Pancreas (tissue), 10 donors: ENCODE results near the gene WNT3A. TPM values are rescaled to one million over a fixed set of nuclear protein-coding genes. Genes with fewer than 3 reads are reported as not detected.

Experiments used
- ATAC-seq, 4 donors: fragments of 200-7000 bp; cut with Tn5 transposase; one replicate each; pipeline versions ENCODE4 v1.8.0 to v1.9.1; 2020; ENCODE audit warnings: mild to moderate bottlenecking in 4 of 4, moderate library complexity in 4 of 4
- DNase-seq, 6 donors: peaks; one replicate each; pipeline ENCODE4 v3.0.0-alpha.2; 2020
- FAIRE-seq: peaks from 2 replicates; lab custom pipeline; 2012; peaks lifted over from hg19 to GRCh38; lab: Jason Lieb, UNC
- H3K27ac ChIP-seq, 4 donors: fragments of 200-600 bp; sonication (generic); 1 replicate in 3 of 4; 2 replicates in 1 of 4; pipeline versions ENCODE4 v1.5.0 to v1.8.0; 2020
- H3K27me3 ChIP-seq, 4 donors: fragments of 200-600 bp; one replicate each; pipeline ENCODE4 v1.8.0; 2021
- H3K36me3 ChIP-seq, 3 donors: fragments of 200-600 bp; sonication (generic) in 1 of 3; one replicate each; pipeline versions ENCODE4 v1.5.0 to v1.8.0; 2020 to 2021
- H3K4me1 ChIP-seq, 3 donors: fragments of 200-600 bp; one replicate each; pipeline ENCODE4 v1.8.0; 2021
- H3K4me3 ChIP-seq, 4 donors: fragments of 200-600 bp; sonication (generic) in 2 of 4; one replicate each; pipeline versions ENCODE4 v1.5.0 to v1.8.0; 2020 to 2021
- H3K9me3 ChIP-seq, 4 donors: fragments of 200-600 bp; one replicate each; pipeline ENCODE4 v1.8.0; 2021
- WGBS, 2 donors: extraction: QIAGEN DNeasy Blood & Tissue Kit; methylation state at CpG; one replicate each; pipeline ENCODE4 v1.1.7; 2013; 5-methylcytosine and 5-hydroxymethylcytosine counted together
- intact Hi-C, 3 donors: fragments of 100-400 bp; cut with DNase I; formaldehyde crosslinking; loops; one replicate each; pipeline versions ENCODE4 v1.11.1 to v1.14.2; 2022
- polyA plus RNA-seq, 2 donors: library from polyadenylated mRNA; stranded (reverse); fragments of 200-250 nt; gene quantifications; one replicate each; pipeline ENCODE4 v1.2.3, GENCODE V29; 2013
- total RNA-seq, 6 donors: library from RNA; stranded (reverse); fragmentation: NEBNext Ultra II Directional in 4 of 6; extraction: Animal tissue kit (Norgen Biotek cat#: 25700) in 4 of 6; gene quantifications; one replicate each; pipeline versions ENCODE4 v1.2.1 to v1.2.4, GENCODE V29; 2021 to 2023
- TF ChIP-seq, protein P1 (sequence below), 4 donors: fragments of 200-600 bp; sonication (generic) in 3 of 4; IDR thresholded peaks; one replicate each; pipeline versions ENCODE4 v1.5.0 to v1.8.0; 2021; ENCODE audit warnings: antibody characterized with exemption in 4 of 4
- donor health status: healthy with polysubstance abuse.
- donor health status: DM: no; HTN: no; CAD: no; lungs with moderate emphysema.
- donor health status: DM: no; HTN: no; CAD: no.
- donor health status: control.
- donor health status: control.
- donor health status: Bipolar disorder and iron deficiency.
- donor health status: DM: yes; HTN: yes; CAD: no.
- donor health status: DM: no; HTN: no; CAD: no.
- donor health status: DM: no; HTN: no; CAD: no.
- donor health status: DM: yes; HTN: yes; CAD: no.

WNT3A gene
- total and polyA plus RNA-seq, 8 donors: 0.08 TPM; not detected in 7

DNA sequence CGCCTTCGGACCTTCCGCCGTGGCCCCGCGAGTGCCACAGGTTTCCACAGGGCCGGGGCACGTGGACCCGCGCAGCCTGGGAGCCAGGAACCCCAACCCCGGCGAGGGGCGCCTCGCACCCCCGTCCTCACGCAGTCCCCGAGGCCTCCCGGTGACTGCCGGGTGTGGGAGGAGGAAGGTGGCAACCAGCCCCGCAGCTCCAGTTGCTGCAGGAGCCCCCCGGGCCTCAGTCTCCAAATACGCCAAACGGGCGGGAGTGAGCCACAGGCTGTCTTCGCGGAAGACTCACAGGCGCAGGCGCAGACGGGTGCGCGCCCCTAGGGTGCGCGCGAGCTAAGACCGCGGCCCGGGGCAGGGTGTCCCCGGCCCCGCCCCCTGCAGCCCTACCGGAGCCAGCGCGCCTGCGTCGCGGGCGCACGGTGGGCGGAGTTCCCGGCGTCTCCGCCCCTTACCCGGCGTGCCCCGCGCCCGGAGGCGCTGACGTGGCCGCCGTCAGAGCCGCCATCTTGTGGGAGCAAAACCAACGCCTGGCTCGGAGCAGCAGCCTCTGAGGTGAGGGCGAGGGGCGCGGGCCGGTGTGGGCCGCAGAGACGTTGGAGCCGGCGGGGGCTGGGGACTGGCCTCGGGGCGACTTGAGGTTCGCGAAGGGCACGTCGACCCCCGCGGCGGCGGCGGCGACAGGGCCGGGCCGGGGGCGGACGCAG lies 75.6 kb downstream of the WNT3A start, which contains the start of gene ARF1:
Gene ARF1 (plus strand): TSS at position 495 of the 704 bp plus-strand sequence. CDS start 14,407 bp downstream, outside the sequence.
- intact Hi-C loops: no loop called here
- ATAC-seq (peak; percentile 88 to 92 (median 92)), FAIRE-seq (no peak), DNase-seq (peak; percentile 88 to 98 (median 96))
- peak within 1 kb of the TSS; percentile 99 for H3K27ac ChIP-seq
- H3K9me3 ChIP-seq: no peaks in the 10 kb centered on the region
- H3K27me3 ChIP-seq: no peaks in the 10 kb centered on the region
- H3K4me1 ChIP-seq: peaks cover 30 to 44% (median 34%) of the 10 kb centered on the region in 3 donors
- 0 to 1% methylated on average over 49 to 87 of the region's 87 CpGs for WGBS, 2 donors
- peak within 1 kb of the TSS; percentile 84 to 96 (median 86) for H3K4me3 ChIP-seq
- TF ChIP-seq, protein P1, sequence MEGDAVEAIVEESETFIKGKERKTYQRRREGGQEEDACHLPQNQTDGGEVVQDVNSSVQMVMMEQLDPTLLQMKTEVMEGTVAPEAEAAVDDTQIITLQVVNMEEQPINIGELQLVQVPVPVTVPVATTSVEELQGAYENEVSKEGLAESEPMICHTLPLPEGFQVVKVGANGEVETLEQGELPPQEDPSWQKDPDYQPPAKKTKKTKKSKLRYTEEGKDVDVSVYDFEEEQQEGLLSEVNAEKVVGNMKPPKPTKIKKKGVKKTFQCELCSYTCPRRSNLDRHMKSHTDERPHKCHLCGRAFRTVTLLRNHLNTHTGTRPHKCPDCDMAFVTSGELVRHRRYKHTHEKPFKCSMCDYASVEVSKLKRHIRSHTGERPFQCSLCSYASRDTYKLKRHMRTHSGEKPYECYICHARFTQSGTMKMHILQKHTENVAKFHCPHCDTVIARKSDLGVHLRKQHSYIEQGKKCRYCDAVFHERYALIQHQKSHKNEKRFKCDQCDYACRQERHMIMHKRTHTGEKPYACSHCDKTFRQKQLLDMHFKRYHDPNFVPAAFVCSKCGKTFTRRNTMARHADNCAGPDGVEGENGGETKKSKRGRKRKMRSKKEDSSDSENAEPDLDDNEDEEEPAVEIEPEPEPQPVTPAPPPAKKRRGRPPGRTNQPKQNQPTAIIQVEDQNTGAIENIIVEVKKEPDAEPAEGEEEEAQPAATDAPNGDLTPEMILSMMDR (IDR thresholded peaks at IDR 0.05): peak in 2 of 4 donors; percentile 13 to 14
- H3K36me3 ChIP-seq: no peaks in the 10 kb centered on the region

DNA sequence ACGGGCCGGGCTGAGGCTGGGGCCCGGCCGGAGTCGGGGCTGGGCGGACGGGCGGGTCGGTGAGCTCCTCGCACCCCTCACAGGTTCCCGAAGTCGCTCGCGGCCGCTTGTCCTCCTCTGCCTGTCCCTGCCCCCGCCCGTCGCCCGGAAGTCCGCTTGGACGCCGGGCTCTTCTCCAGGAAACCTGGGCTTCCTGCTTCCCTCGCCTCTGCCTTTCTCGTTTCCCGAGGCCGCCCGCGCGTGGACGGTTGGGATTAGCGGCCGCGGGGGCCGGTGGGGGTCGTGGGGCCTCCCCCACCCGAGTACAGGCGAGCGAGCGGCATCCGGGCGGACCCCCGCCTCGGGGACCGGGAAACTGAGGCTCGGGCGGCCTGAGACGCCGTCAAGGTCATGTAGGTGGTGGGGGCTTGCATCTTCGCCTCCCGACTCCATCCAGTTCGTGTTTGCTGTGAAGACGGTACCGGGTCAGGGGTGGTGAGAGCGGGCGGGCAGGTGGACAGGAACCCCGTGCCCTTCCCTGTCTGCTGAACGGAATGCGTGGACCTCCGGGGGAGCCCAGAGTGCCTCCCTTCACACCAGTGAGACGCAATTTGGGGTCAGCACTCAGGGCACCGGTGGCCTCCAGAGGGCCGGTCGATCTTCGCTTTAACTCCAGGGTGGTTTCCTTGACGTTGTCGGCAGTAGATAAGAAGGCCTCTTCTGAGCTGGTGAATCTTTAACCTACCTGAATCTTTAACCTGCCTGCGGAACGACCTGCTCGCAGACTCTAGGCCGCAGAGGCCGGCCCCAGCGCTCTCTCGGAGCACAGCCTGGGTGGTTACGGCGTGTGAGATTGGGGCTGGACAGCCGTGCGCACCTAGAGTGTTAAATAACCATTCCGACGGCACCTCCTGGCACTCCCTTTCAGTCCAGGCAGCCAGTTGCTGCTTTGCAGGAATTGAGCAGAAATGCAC lies 76.4 kb downstream of the WNT3A start:
- intact Hi-C loops: no loop called here
- ATAC-seq (peak; percentile 25 to 50 (median 35)), FAIRE-seq (no peak), DNase-seq (peak; percentile 62 to 91 (median 74))
- 0 to 1% methylated on average over 45 to 79 of the region's 79 CpGs for WGBS, 2 donors
- TF ChIP-seq, protein P1 (IDR thresholded peaks at IDR 0.05): no peak
- peaks cover 38 to 53% (median 41%) of the 10 kb centered on the region in 3 donors for H3K4me1 ChIP-seq
- H3K36me3 ChIP-seq: no peaks in the 10 kb centered on the region
- no peaks in the 10 kb centered on the region for H3K27me3 ChIP-seq
- no peaks in the 10 kb centered on the region for H3K9me3 ChIP-seq
- H3K27ac ChIP-seq: peak overlapping the region; percentile 99
- H3K4me3 ChIP-seq: peak overlapping the region; percentile 84 to 96 (median 86)

DNA sequence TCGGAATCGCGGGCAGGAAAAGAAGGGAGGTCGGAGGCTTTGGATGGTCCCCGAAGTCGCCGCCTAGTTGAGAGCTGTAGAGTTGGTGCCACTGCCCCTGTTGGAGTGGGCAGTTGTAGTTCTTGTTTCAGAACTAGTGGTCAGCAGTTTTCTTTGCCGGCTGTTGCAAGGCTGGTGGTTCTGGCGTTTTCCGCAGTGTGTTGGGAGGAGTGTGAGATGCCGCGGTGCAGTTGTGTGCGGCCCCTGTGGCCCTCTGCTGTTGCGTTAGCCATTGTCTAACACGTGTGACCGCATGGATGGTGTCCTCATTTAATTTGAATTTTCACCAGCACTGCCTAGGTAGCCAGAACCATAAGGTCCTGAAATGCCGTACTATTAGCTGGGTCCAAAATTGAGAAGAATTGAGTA lies 77.1 kb downstream of the WNT3A start:
- ATAC-seq (peak in 2 of 4 donors; percentile 6 to 12), DNase-seq (peak in 2 of 6 donors; percentile 33 to 61), FAIRE-seq (no peak)
- Histone ChIP-seq H3K27me3 (no peaks in the 10 kb centered on the region), H3K4me3 (peak overlapping the region; percentile 84 to 96 (median 86)), H3K9me3 (no peaks in the 10 kb centered on the region), H3K4me1 (peaks cover 45 to 59% (median 48%) of the 10 kb centered on the region in 3 donors), H3K36me3 (no peaks in the 10 kb centered on the region), H3K27ac (peak overlapping the region; percentile 99)
- WGBS, 2 donors: 1% methylated on average over 17 of the region's 17 CpGs
- intact Hi-C loops: no loop called here
- TF ChIP-seq, protein P1 (IDR thresholded peaks at IDR 0.05): no peak

DNA sequence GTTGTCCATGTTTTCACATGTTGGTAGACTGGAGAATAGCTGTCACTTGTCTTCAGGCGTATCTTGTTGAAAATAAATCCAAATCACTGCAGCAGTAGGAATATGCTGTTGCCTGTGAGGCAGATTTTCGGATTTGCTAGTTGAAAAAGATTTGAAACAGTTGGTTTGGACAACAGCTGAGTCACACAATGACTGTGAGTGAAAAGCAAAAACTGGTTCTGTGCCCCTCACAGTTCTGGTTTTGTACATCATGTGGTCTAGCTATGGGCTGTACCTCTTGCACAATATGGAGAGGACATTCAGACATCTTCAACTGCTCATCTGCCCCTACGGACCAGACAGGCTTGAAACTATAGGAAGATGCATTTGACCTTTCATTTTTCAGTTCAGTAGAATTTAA lies 77.5 kb downstream of the WNT3A start:
- H3K4me3 ChIP-seq: peak overlapping the region; percentile 84 to 96 (median 86)
- H3K27ac ChIP-seq: peak overlapping the region in 2 of 4 donors; percentile 99
- H3K4me1 ChIP-seq: peaks cover 49 to 64% (median 52%) of the 10 kb centered on the region in 3 donors
- intact Hi-C loops: no loop called here
- H3K27me3 ChIP-seq: no peaks in the 10 kb centered on the region
- peak in 2 of 4 donors; percentile 9 to 19 for ATAC-seq
- 6 to 9% methylated on average over 3 of the region's 3 CpGs for WGBS, 2 donors
- DNase-seq: peak in 1 of 6 donors; percentile 22
- no peaks in the 10 kb centered on the region for H3K9me3 ChIP-seq
- TF ChIP-seq, protein P1 (IDR thresholded peaks at IDR 0.05): no peak
- no peaks in the 10 kb centered on the region for H3K36me3 ChIP-seq
- no peak for FAIRE-seq
